Activated naive CD4-positive, alpha-beta T cell (primary cell): ENCODE data around the gene FA2H.
"Not testable (repeated sequence)": the region's sequence is repeated elsewhere in the genome, so short reads cannot be mapped to it uniquely, and the experiment has no call there.

Source experiments
- DNase-seq, 4 experiments: peaks; one replicate each; lab custom pipeline; 2025; lab: John Stamatoyannopoulos, UW

Gene FA2H

DNA sequence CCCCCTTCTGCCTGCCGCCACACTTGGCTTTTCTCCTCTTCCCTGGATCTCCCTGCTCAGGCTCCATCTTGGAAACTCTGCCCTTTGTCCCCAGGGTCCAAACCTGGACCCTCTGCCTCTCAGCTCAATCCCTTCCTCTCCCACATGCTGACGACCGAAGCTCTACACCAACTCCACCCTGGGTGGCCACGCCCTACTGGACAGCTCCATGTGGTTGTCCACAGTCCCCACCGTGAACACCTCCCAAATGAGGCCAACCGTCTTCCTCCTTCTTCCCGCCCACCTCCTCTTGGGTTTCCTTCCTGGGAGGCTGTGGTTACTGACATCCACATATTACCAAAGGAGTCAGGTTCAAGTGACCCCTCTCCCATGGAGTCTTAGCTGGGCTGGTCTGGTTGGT lies 51.4 kb downstream of the FA2H start:
- no peak for DNase-seq

DNA sequence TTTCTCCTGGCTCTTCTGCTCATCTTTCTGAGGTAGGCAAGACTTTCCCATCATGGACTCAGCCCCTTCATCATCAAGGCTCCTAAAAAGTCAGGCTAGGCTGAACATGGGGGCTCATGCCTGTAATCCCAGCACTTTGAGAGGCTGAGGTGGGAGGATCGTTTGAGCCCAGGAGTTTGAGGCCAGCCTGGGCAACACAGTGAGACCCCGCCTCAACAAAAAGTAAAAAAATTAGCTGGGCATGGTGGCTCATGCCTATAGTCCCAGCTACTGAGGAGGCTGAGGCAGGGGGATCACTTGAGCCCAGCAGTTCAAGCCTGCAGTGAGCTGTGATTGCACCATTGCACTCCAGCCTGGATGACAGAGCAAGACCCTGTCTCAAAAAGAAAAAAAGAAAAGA lies 52.5 kb downstream of the FA2H start:
- not testable (repeated sequence) for DNase-seq

DNA sequence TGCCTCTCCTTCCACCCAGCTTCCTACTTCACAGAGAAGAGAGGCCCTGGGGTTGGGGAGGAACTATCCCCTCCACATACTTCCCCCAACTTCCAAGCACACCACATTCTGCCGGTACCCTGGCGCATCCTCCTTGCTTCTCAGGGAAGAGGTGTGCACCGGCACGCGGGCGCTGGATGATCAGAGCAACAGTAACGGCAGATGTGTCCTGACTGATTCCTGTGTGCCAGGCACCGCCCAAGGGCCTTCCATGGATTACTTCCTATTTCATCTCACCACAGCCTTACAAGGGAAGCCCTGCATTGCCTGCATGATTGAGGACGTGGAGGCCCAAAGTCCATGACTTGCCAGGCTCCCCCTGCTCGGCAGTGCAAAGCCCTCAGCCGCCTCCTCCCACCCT lies 52.9 kb downstream of the FA2H start:
- DNase-seq, result no peak

DNA sequence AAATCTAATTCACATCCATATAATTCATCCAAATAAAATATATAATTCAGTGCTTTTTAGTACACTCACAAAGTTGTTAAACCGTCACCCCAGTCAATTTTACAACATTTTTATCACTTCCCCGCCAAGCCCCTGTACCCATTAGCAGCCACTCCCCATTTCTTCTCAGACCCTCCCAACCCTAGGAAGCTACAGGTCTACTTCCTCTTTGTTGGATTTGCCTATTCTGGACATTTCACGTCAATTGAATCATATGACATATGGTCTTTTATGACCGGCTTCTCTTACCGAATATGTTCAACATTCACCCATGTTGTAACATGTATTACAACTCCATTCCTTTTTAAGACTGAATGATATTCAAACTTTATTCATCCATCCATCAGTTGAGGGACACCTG lies 54.0 kb downstream of the FA2H start:
- no peak for DNase-seq

DNA sequence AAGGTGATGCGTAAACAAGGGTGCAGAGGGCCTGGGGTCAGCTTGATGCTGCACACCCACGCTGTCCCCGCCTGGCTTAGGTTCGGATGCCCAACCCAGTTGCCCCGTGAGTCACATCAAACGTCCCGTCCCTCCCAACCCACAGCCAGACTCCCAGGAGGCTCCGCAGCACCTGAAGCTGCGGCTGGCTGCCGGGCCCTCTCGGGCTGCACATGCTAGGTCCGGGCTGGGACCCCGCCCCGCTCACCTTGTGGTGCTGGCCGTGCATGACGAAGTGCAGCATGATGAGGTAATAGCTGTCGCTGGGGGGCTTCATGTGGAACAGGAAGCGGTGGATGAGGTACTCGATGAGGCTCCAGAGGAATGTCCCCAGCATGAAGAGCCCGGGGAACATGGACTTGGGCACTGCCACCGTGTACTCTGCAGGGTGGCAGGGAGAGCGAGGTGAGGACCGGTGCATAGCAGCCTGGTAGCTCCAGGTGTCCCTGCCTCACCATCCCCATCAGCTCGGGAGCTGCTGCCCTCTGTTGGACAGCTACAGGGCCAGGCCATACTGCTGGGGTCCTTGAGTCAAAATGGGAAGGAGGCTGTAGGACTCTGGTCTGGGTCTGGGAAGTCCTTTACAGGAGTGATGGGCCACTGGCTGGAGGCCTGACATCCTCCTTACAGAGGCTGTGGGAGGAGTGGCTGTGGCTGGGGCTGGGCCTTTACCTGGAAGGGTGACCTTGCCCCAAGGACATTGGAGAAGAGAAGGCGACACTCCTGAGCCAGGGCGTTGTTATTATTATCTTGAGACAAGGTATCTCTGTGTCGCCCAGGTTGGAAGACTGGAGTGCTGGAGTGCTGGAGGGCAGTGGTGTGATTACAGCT lies 55.6 kb downstream of the FA2H start:
- DNase-seq, result no peak

DNA sequence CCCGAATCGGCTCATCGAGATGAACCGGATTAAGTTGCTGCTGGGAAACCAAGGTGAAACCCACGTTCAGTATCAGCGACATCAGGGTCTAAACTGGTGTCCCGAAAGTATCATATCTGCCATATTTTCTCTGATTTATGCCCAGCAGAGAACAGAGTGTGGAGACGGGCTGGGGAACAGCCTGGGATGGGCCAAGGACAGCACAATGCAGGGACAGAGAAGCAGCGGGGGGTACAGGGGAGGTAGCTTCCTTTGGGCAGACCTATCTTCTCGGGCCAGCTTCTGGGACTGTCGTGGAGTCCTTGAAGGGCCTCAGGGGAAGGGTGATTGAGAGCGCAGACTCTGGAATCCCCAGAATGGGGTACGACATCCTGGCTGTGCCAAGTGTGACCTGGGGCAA lies 56.5 kb downstream of the FA2H start:
- no peak for DNase-seq

DNA sequence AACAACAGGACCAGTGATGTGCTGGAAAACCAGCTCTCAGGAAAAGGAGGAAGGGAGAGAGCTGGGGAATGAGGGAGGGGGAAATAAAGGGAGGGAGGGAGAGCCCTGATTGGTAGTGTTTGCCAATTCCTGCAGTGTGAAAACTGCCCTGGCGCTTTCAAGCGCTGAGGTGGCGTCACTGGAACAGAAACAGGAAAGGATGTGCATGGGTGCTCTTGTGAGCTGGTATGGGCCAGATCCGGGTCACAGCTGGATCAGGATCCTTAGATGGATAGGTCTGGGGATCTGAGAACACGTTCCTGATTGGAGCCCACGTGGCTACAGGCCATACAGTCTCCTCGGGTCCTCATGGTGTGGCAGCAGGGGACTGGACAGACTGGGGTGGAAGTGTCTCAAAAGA lies 57.3 kb downstream of the FA2H start:
- no peak for DNase-seq

DNA sequence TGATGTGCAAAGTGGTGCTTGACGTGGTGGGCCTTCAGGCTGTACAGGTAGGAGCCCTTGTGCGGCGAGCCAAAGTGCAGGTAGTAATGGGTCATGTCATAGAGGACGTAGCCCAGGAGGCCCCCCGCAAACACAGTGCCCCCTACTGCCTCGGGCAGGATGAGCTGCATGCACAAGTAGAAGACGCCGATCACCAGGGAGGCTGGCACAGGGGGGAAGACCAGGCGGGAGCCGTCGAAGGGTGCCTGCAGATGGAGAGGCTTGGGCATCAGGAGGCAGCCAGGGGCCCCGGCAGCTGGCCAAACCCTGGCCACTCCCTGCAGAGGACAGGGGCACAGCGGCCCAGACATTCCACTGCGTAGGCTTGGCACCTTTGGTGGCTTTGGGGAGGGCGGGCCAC lies 58.3 kb downstream of the FA2H start:
- DNase-seq, result no peak

DNA sequence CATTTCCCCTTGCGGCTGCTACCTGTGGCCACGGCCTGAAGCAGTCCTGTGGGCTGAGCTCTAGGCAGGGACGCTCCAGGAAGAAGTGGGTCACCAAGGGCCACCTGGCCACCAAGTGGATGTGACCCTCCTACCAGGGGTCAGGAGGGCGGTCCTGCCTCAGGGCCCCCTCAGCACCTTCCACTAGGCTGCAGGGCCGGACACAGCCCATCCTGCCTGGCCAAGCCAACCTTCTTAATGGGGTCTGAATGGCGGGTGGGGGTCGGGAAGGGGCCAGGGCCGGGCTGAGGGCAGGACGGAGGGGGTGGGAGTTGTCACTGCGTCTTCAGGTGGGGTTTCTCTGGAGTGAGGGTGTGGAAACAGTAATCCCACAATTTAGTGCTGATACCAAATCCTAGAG lies 60.7 kb downstream of the FA2H start:
- no peak for DNase-seq

DNA sequence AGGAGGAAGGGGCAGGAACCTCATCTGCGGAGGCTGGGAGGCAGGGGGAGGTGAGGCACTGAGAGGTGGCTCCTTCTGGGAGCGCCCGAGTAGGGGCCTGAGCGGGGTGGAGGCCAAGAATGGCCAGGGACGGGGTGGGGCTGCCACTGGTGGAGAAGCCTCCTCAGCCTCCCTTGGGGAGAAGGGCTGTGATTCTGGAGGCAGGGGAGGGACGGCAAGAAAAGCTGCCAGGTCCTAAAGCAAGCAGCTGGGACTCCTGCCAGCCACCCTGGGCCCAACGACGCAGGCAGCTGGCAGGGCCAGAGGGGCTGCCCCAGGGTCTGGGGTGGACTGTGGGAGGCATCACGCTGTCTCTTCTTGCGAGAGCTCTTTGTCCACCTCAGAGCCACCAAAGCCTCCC lies 61.3 kb downstream of the FA2H start:
- DNase-seq, result no peak

DNA sequence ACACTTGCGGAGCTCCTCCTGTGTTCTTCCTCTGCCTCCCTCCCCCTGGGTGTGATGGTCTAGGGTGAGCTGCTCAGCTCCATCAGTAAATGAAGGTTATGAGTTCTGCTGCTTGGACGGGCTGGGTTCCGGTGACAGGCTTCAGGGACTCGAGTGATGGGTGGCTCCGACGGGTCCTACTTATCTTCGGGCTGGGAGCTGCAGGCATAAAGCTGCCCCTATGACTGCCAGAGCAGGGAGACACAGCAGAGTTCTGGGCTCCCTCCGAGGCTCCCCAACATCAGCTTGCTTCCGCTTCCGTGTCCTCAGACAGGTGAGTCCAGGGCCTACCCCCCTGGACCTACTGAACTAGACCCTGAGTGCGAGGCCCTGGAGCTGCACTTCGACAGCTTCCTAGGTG lies 62.7 kb downstream of the FA2H start:
- DNase-seq, result no peak

DNA sequence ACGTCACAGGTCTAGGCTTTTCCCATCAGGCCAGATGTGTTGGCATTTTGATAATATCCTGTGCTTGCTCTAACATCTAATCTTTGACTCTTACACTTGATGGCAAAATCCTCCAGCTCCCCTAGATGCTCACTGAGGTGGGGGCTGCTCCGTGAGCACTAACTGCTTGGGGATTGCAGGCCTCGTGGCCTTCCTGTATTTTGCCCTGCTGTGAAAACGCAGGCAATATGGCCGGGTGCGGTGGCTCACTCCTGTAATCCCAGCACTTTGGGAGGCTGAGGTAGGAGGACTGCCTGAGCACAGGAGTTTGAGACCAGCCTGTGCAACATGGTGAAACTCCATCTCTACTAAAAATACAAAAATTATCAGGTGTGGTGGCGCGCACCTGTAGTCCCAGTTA lies 64.2 kb downstream of the FA2H start:
- DNase-seq, result no peak

DNA sequence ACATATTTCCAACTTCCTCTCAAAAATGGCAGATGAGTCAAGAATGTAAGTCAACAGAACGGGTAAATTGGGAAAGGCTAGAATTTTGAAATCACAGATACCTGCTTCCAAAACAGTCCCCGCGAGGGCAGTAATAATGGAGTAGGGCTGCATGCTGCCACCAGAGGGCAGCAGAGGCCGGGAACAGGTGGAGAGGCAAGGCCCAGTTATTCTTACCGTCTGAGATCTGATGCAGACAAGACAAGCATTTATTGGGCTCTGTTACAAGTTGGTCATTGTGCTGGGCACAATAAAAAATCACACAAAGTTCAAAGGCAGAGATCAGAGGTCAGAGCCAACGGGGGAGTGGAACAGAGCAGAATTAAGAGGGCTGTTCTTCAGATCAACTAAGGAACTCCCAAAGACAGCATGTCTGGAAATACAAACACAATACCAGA lies 65.2 kb downstream of the FA2H start:
- DNase-seq, result peak; percentile 31 to 79 (median 60)

DNA sequence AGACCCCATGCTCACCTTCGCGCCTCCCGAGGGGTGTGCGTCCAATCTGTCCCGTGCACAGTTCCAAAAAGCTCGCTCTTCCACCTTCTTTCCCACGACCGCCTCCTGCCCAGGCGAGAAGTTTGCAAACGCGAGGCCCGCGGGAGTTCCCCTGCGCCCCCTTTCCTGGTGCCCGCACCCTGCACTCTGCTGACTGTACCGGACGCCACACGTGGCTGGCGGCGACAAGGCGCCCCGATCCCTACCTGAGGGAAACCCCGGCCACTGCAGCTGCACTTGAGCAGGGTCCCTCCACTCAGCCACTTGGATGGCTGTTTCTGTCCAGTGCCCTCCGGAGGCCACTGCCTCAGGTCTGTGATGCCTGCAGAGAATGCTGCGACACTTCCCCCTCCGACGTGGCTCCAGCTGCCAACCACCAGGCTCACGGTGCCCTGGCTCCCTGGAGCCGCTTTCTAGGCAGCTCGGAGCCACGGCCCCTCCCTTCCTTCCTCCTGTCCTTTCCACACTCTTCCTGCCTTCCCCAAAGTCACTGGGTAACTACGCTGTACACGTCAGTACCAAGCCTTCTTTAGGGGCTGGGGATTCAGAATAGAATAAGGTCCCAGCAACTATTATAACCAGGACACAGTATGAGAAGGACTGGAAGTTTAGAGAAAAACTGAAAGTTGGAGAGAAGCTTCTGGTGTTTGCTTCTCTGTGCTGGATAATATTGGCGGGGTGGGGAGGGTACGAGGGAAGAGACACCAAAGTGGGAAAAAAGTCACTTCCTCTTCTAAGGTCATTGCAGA lies 74.0 kb downstream of the FA2H start, which contains the start of gene MLKL:
Gene MLKL (minus strand): TSS at position 425 of the 788 bp plus-strand sequence. CDS start 5,105 bp downstream, outside the sequence.
- peak; percentile 11 to 33 (median 15) for DNase-seq

DNA sequence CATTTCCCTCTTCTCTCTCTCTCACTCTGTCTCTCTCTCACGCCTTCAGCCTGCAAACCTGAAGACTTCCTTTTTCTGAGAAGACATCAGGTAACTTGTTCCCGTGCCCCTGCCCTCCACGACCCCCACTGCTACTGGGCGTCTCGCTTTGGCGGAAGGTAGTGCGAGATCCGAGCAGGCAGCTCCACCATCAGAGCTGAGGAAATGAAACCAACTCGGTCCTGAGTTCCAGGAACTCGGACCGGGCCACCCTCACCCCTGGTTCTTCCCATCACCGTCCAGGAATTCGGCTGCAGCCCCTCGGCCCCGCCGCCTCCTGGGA lies 74.5 kb downstream of the FA2H start:
- DNase-seq, result no peak

DNA sequence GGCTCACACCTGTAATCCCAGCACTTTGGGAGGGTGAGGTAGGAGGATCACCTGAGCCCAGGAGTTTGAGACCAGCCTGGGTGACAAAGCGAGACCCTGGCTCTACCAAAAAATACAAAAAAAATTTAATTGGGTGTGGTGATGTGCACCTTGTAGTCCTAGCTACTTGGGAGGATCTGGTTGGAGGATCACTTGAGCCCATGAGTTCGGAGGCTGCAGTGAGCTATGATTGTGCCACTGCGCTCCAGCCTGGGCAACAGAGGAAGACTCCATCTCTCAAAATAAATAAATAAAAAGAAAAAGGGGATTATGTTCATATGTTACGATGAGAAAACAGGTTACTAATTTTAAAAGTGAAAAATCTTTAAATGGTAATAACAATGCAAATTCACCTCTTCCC lies 75.0 kb downstream of the FA2H start:
- no peak for DNase-seq

DNA sequence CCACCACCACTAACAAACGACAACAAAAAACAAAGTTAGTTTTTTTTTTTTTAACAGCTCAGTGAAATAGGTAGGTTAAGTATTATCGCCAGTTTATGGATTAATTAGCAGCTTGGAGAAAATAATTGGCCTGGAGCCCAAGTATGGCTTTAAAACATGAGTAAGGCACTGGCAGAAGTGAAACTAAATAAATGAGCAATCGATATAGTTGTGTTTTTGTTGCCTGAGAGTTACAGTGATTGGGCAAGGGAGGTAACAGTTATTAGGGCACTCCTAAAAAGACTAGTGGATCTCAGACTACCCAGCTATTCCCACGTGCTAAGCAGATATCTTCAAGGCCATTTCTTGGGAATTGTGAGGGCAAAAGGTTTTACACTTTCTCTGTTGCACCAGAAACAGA lies 76.4 kb downstream of the FA2H start:
- no peak for DNase-seq

DNA sequence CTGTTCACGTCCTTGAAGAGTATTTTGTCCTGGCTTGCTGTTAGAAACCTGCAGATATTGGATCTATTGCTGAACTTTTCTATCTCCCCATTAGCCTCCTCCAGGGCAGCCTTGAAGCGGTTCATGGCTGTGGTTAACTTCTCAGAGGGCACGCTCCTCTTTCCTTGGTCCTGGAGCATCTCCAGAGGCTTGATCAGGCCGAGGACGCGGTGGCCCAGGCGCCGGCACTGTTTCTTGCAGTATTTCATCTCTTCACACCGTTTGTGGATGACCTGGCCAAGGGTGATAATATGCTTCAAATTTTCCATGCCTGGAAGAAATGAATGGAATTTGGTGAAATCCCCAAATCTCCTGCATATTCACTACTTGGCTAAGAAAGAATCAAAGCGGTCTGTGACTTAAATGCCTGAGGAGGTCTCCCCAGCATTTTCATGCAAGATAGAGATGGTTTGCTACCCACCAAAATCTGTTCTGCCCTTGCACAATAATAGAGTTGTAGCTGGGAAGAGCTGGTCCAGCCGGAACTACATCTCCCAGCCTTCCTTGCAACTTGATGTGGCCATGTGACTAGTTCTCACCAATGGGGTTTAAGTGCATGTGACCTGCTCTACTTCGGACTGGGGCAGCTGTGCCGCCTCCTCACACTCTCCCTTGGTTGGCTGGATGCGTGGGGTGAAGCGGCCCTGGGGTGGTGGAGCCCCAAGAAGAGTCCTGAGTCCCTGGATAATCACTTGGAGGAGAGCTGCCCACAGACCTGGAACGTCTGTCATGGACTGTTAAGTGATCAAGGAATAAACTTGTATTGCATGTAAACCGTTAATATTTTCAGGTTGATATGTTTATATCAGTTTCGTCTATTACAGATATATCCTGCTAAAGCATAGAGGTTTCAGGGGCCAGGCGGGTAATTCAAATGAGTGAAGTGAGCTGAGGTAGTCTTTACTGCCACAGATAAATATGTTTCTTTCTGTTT lies 78.9 kb downstream of the FA2H start:
- DNase-seq, result peak in 1 of 4 experiments; percentile 12

DNA sequence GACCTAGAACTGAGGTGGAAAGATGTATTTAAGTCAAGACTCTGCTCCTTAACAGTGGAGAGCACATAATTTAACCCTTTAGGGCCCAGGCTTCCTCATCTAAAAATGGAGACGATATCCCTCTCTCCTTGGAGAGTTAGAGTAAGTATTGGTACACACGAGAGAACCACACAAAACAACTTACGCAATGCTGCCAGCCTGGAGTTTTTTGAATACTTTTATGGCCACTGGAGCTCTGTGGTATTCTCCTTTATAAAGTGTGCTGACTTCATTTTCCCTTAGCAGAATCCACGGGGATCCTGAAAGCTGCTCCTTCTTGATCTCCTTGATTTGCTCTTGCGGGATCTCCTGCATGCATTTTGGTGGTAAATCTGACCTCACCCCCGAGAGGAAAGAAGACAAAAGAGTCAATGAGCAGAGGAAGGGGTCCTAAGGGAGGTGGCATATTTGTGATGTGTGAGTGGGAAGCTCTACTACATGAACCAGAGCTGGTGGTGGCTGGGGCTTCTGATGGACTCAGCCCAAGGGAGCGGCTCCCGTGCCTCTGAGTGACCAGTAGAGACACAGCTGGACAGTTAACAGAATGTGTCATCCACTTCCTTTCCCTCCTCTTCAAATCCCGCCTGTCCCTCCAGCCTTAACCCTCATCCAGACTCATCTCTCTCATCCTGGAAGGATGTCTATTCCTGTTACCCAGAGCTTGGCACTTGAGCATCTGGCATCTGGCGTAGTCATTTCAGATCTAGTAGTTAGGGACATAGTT lies 83.3 kb downstream of the FA2H start:
- no peak for DNase-seq

DNA sequence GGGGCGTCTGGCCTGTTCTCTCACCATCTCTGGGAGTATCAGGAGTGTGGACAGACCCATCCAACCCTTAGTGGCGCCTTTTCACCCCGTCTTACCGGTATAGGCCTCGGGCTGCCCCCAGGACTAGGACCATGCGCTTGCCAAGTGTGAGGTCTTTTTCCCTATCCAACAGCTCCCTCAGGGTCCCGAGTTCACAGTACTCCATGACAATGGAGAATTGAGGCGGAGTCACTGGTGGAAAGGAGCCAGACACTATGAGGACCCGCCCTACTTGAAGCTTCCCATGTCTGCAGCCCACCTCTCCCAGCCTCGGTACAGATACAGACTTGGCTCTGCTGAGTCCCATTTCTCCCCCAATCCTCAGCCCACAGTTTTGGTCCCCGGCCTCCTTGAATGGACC lies 92.1 kb downstream of the FA2H start:
- no peak for DNase-seq

DNA sequence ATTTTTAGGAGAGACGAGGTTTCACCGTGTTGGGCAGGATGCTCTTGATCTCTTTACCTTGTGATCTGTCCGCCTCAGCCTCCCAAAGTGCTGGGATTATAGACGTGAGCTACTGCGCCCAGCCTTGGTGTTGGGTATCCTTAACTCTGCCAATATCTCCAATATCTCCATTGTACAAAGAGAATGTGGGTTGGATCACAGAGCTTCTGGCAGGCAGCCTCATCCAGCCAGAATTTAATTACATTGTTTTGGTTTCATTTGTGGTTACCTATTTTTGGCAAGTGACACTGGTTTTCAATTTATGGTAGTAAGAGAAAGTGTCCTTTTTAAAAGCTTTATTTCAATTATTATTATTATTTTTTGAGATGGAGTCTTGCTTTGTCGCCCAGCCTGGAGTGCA lies 93.9 kb downstream of the FA2H start:
- DNase-seq, result no peak
